ENCODE results near the gene ICE2. TPM values are rescaled to one million over a fixed set of nuclear protein-coding genes. Genes with fewer than 3 reads are reported as not detected.

The ICE2 gene
- total and polyA plus RNA-seq, 2 of the 8 experiments (the other 6 are each of a cell fraction or from before 2014, with no cell fraction given) = 40.0 to 87.3 TPM

DNA sequence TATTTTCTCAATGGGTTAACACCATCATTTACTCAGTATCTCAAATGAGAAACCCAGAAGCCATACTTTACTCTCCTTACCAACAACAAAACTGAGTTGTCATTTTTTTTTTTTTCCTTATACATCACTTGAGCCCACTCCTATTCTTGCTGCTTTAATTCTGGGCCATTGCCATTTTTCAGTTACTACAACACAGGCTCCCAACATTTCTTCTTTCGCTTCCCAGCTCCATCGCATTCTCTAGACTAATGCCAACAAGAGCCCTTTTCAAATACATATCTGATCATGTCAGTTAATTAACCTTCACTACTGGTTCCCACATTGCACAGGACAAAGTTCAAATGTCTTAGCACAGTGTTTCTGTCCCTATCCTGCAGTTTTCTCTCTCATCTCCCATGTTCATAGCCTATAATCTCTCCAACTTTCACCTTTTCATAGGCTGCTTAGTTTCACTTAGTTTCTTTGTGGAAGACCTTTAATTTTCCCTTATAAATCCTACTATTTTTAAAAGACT lies 58.7 kb downstream of the ICE2 start:
- no peak overlapping the region for H3K23ac ChIP-seq (ENCODE audit: insufficient read length)
- H3K18ac ChIP-seq (ENCODE audit: extremely low read depth, low read length) = no peak overlapping the region
- H3K56ac ChIP-seq (replicated peaks; ENCODE audit: insufficient read length, low read depth, low read length) = no peak overlapping the region
- no peak overlapping the region for H2AFZ ChIP-seq (ENCODE audit: low read length)
- H4K91ac ChIP-seq (replicated peaks; ENCODE audit: insufficient read length, low read length) = no peak overlapping the region
- no peak overlapping the region for H3K4me3 ChIP-seq (ENCODE audit: extremely low read depth in 1 of 4, insufficient read depth in 2 of 4, low read depth in 3 of 4, low read length in 4 of 4)
- H3K14ac ChIP-seq (ENCODE audit: insufficient read length) = no peak overlapping the region
- H3K4ac ChIP-seq (replicated peaks; ENCODE audit: insufficient read length, low read depth, low read length) = no peak overlapping the region
- H4K20me1 ChIP-seq (replicated peaks in 1 of 2; ENCODE audit: control insufficient read depth in 1 of 2, insufficient read depth in 2 of 2, low read length in 2 of 2) = no peaks in the 10 kb centered on the region
- no peak overlapping the region for H3K4me2 ChIP-seq (ENCODE audit: insufficient read depth in 1 of 2, low read depth in 2 of 2, low read length in 2 of 2)
- no peak overlapping the region for H2BK20ac ChIP-seq (ENCODE audit: low read length)
- no peak for DNase-seq (ENCODE audit: low read depth in 1 of 2, low spot score in 2 of 2)
- no peak overlapping the region for H2BK5ac ChIP-seq (ENCODE audit: low read depth, low read length)
- no peak overlapping the region for H2BK15ac ChIP-seq (ENCODE audit: low read length)
- CTCF ChIA-PET (ENCODE audit: partially characterized antibody) = interaction anchor here (1.5 kb wide), 1 partner anchor 61 kb away, joined by 4 read pairs; no protein-coding TSS in a partner anchor
- 94% methylated on average over 2 of the region's 2 CpGs; no CpG with 5 or more reads in 1 of the 2 experiments for WGBS, 2 experiments (ENCODE audit: extremely low coverage in 1 of 2, insufficient coverage in 1 of 2, insufficient read length in 1 of 2, insufficient replicate concordance in 2 of 2, low coverage in 1 of 2, low lambda C conversion rate in 2 of 2, missing lambda C conversion rate in 1 of 2)
- no peak for FAIRE-seq
- H3K4me1 ChIP-seq (replicated peaks in 1 of 4; ENCODE audit: control insufficient read depth in 3 of 4, insufficient read depth in 4 of 4, low read length in 3 of 4) = no peaks in the 10 kb centered on the region
- no peaks in the 10 kb centered on the region for H3K27me3 ChIP-seq (replicated peaks in 1 of 4; ENCODE audit: control insufficient read depth in 3 of 4, extremely low read depth in 1 of 4, insufficient read depth in 3 of 4, low read length in 3 of 4)
- no peaks in the 10 kb centered on the region for H3K79me2 ChIP-seq (ENCODE audit: control insufficient read depth in 1 of 2, insufficient read depth in 2 of 2, low read length in 2 of 2)
- no peaks in the 10 kb centered on the region for H3K23me2 ChIP-seq (ENCODE audit: low read depth, low read length)
- POLR2A ChIA-PET (ENCODE audit: partially characterized antibody) = interaction anchor here (0.8 to 2.1 kb wide), 4 partner anchors 9 to 20 kb away, joined by 3 to 10 read pairs (median 4); no protein-coding TSS in a partner anchor
- H3K36me3 ChIP-seq (ENCODE audit: control insufficient read depth in 2 of 4, insufficient read depth in 4 of 4, low read length in 3 of 4) = peaks cover 0 to 6% (median 0%) of the 10 kb centered on the region in 4 experiments; a peak in 1 of 8 replicates
- no peaks in the 10 kb centered on the region for H3K9me3 ChIP-seq (ENCODE audit: insufficient read depth in 2 of 2, low read depth in 1 of 2, low read length in 1 of 2)
- no peak overlapping the region for H2AK5ac ChIP-seq (ENCODE audit: low read depth, low read length)
- no peaks in the 10 kb centered on the region for H3K79me1 ChIP-seq (ENCODE audit: low read depth, low read length)
- no peak overlapping the region for H3K27ac ChIP-seq (ENCODE audit: low read depth, low read length)
- H2BK12ac ChIP-seq (ENCODE audit: low read depth, low read length) = no peak overlapping the region
- H2BK120ac ChIP-seq (replicated peaks; ENCODE audit: low read depth, low read length) = no peak overlapping the region
- TF ChIP-seq TAF1 (IDR thresholded peaks at IDR 0.05; ENCODE audit: low read depth, low read length) = no peak
- TF ChIP-seq KDM1A (IDR thresholded peaks at IDR 0.05; ENCODE audit: borderline replicate concordance, low read length) = no peak
- TF ChIP-seq PHF8 (conservative IDR thresholded peaks at IDR 0.05; ENCODE audit: low read depth, low read length) = no peak
- TF ChIP-seq, protein P1, sequence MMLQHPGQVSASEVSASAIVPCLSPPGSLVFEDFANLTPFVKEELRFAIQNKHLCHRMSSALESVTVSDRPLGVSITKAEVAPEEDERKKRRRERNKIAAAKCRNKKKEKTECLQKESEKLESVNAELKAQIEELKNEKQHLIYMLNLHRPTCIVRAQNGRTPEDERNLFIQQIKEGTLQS (IDR thresholded peaks at IDR 0.05; ENCODE audit: insufficient read depth, low read depth, low read length) = no peak
- no peak for TF ChIP-seq MAFK (IDR thresholded peaks at IDR 0.05; ENCODE audit: low read depth, low read length)
- no peak for TF ChIP-seq SP4 (IDR thresholded peaks at IDR 0.05; ENCODE audit: low read length)
- TF ChIP-seq SRF (IDR thresholded peaks at IDR 0.05; ENCODE audit: low read depth, low read length) = no peak
- no peak for TF ChIP-seq RAD21 (IDR thresholded peaks at IDR 0.05 in 1 of 2, conservative IDR thresholded peaks at IDR 0.05 in 1 of 2; ENCODE audit: low read depth in 2 of 2, low read length in 2 of 2)
- no peak overlapping the region for H3K9ac ChIP-seq (replicated peaks in 1 of 4; ENCODE audit: extremely low read depth in 1 of 4, low read depth in 3 of 4, low read length in 3 of 4)
- no peak overlapping the region for H4K8ac ChIP-seq (ENCODE audit: extremely low read depth, insufficient read depth, low read length)
- no peak overlapping the region for H4K5ac ChIP-seq (ENCODE audit: insufficient read length, low read depth, low read length)

Measured in H1 (cell line).